ENCODE data around the gene C1RL. TPM values are rescaled to one million over a fixed set of nuclear protein-coding genes. Genes with fewer than 3 reads are reported as not detected.
A peak's percentile ranks its signal among the peaks of the same experiment; 100 is the strongest.

The C1RL gene
- total and polyA plus RNA-seq, 4 donors, result 67.5 to 188 (median 124) TPM

GRCh38 chr12:7127916-7128626, 19.1 kb upstream of the C1RL start:
- Histone ChIP-seq H3K9ac (ENCODE audit: low read depth in 1 of 2, low read length in 2 of 2) (peak overlapping the region; percentile 12 to 64), H3K27ac (ENCODE audit: low read depth in 1 of 2, low read length in 2 of 2) (peak overlapping the region; percentile 83 to 89), H3K4me3 (ENCODE audit: low read depth in 1 of 3, low read length in 3 of 3) (peak overlapping the region; percentile 57 to 88 (median 80)), H3K9me3 (ENCODE audit: control insufficient read depth in 4 of 4, low read length in 3 of 4) (no peaks in the 10 kb centered on the region), H3K27me3 (ENCODE audit: control insufficient read depth in 4 of 4, insufficient read depth in 4 of 4, low read length in 3 of 4) (no peaks in the 10 kb centered on the region), H3K4me1 (ENCODE audit: control insufficient read depth in 4 of 4, insufficient read depth in 4 of 4, low read length in 3 of 4) (peaks cover 1 to 60% (median 42%) of the 10 kb centered on the region in 4 donors), H3K36me3 (ENCODE audit: control insufficient read depth in 4 of 4, insufficient read depth in 3 of 4, low read depth in 1 of 4, low read length in 3 of 4) (no peaks in the 10 kb centered on the region)
- peak; percentile 57 for DNase-seq (ENCODE audit: low spot score)
- TF ChIP-seq GABPA (IDR thresholded peaks at IDR 0.05 in 1 of 2, conservative IDR thresholded peaks at IDR 0.05 in 1 of 2) (no peak), REST (IDR thresholded peaks at IDR 0.05) (peak; percentile 32), JUND (IDR thresholded peaks at IDR 0.05) (peak in 1 of 2 donors; percentile 26), MAX (IDR thresholded peaks at IDR 0.05) (peak; percentile 48), FOXA2 (IDR thresholded peaks at IDR 0.05) (no peak), EGR1 (IDR thresholded peaks at IDR 0.05; ENCODE audit: low read depth in 2 of 2) (peak in 1 of 2 donors; percentile 15), TAF1 (conservative IDR thresholded peaks at IDR 0.05) (peak; percentile 41), RXRA (IDR thresholded peaks at IDR 0.05) (peak; percentile 48 to 82), HNF4A (conservative IDR thresholded peaks at IDR 0.05) (peak; percentile 92 to 95), YY1 (IDR thresholded peaks at IDR 0.05) (peak; percentile 57), HNF4G (IDR thresholded peaks at IDR 0.05) (peak; percentile 43)
- WGBS, result 36% methylated on average over 17 of the region's 17 CpGs

GRCh38 chr12:7125632-7126227, 16.7 kb upstream of the C1RL start:
- peak overlapping the region; percentile 33 to 51 for H3K27ac ChIP-seq (ENCODE audit: low read depth in 1 of 2, low read length in 2 of 2)
- no peaks in the 10 kb centered on the region for H3K27me3 ChIP-seq (ENCODE audit: control insufficient read depth in 4 of 4, insufficient read depth in 4 of 4, low read length in 3 of 4)
- H3K9ac ChIP-seq (ENCODE audit: low read depth in 1 of 2, low read length in 2 of 2), result no peak overlapping the region
- no peak for TF ChIP-seq FOXA1 (IDR thresholded peaks at IDR 0.05)
- WGBS, result 62% methylated on average over 4 of the region's 4 CpGs
- peaks cover 12 to 59% (median 42%) of the 10 kb centered on the region in 4 donors for H3K4me1 ChIP-seq (ENCODE audit: control insufficient read depth in 4 of 4, insufficient read depth in 4 of 4, low read length in 3 of 4)
- DNase-seq (ENCODE audit: low spot score), result no peak
- no peaks in the 10 kb centered on the region for H3K36me3 ChIP-seq (ENCODE audit: control insufficient read depth in 4 of 4, insufficient read depth in 3 of 4, low read depth in 1 of 4, low read length in 3 of 4)
- no peak overlapping the region for H3K4me3 ChIP-seq (ENCODE audit: low read depth in 1 of 3, low read length in 3 of 3)
- H3K9me3 ChIP-seq (ENCODE audit: control insufficient read depth in 4 of 4, low read length in 3 of 4), result no peaks in the 10 kb centered on the region

GRCh38 chr12:7123806-7124522, 14.9 kb upstream of the C1RL start:
- Histone ChIP-seq H3K4me1 (ENCODE audit: control insufficient read depth in 4 of 4, insufficient read depth in 4 of 4, low read length in 3 of 4) (peaks cover 12 to 69% (median 46%) of the 10 kb centered on the region in 4 donors), H3K9me3 (ENCODE audit: control insufficient read depth in 4 of 4, low read length in 3 of 4) (no peaks in the 10 kb centered on the region), H3K27ac (ENCODE audit: low read depth in 1 of 2, low read length in 2 of 2) (peak overlapping the region; percentile 51 to 57), H3K36me3 (ENCODE audit: control insufficient read depth in 4 of 4, insufficient read depth in 3 of 4, low read depth in 1 of 4, low read length in 3 of 4) (no peaks in the 10 kb centered on the region), H3K9ac (ENCODE audit: low read depth in 1 of 2, low read length in 2 of 2) (no peak overlapping the region), H3K4me3 (ENCODE audit: low read depth in 1 of 3, low read length in 3 of 3) (peak overlapping the region; percentile 9 to 36 (median 18)), H3K27me3 (ENCODE audit: control insufficient read depth in 4 of 4, insufficient read depth in 4 of 4, low read length in 3 of 4) (no peaks in the 10 kb centered on the region)
- peak; percentile 68 for DNase-seq (ENCODE audit: low spot score)
- 21% methylated on average over 11 of the region's 11 CpGs for WGBS
- TF ChIP-seq FOXA2 (IDR thresholded peaks at IDR 0.05) (no peak), ZBTB33 (IDR thresholded peaks at IDR 0.05) (peak; percentile 63), TAF1 (conservative IDR thresholded peaks at IDR 0.05) (no peak), MAX (IDR thresholded peaks at IDR 0.05) (peak; percentile 75), EGR1 (IDR thresholded peaks at IDR 0.05; ENCODE audit: low read depth in 2 of 2) (peak in 1 of 2 donors; percentile 14), HNF4G (IDR thresholded peaks at IDR 0.05) (peak; percentile 94), HNF4A (conservative IDR thresholded peaks at IDR 0.05) (peak; percentile 96 to 99), NR2F2 (IDR thresholded peaks at IDR 0.05) (peak; percentile 91), GABPA (IDR thresholded peaks at IDR 0.05 in 1 of 2, conservative IDR thresholded peaks at IDR 0.05 in 1 of 2) (peak in 1 of 2 donors; percentile 64), FOXA1 (IDR thresholded peaks at IDR 0.05) (peak; percentile 64), ATF3 (IDR thresholded peaks at IDR 0.05) (no peak), CTCF (IDR thresholded peaks at IDR 0.05; ENCODE audit: low read depth, low read length, missing input control) (no peak)
